Hindlimb muscle (tissue), 1 donor: Measurements from ENCODE around the gene UNC93B1. TPM values are rescaled to one million over a fixed set of nuclear protein-coding genes. Genes with fewer than 3 reads are reported as not detected.
"Not testable (repeated sequence)": the region's sequence is repeated elsewhere in the genome, so short reads cannot be mapped to it uniquely, and the experiment has no call there.

Source experiments
- DNase-seq: peaks from one replicate; pipeline ENCODE4 v3.0.0-alpha.2; 2013
- polyA plus RNA-seq: library from polyadenylated mRNA; unstranded; fragments of 120-200 nt; gene quantifications from one replicate; pipeline ENCODE4 v1.2.1, GENCODE V29; 2013; ENCODE audit not compliant: insufficient read length

UNC93B1 gene
- polyA plus RNA-seq, 1 donor, result 8.1 TPM

DNA sequence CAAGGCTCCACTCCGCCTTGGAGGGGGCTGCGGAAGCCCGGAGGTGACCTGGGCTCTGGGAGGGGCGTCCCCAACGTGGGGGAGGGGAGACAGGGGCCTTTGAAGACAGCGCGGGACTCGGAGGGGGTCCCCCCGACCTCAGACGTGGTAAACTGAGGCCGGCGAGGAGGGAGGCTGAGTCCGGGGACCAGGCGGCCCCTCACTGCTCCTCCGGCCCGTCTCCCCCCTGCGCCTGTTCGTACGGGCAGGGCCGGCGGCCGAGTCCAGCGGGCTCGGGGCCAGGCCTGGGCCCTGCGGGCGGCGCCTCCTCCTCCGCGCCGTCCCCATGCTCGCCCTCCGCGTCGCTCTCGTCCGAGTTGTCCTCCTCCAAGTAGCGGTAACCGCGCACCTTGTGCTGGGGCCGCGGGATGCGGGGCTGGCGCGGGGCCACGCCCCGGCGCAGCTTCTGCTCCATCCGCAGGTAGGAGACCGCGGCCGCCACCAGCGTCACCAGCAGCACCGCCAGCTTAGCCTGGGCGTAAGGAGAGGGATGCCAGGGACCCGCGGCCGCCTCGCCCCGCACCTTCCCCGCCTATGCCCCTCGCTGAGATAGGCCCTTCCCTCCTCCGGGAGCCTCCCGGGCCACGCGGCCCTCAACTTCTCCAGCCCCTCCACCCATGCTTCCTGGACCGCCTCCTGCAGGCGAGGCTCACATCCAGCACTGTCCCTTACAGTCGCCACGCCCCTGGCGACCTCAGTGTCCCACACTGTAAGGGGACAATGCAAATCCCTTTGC lies 12.4 kb downstream of the UNC93B1 start:
- not testable (repeated sequence) for DNase-seq

DNA sequence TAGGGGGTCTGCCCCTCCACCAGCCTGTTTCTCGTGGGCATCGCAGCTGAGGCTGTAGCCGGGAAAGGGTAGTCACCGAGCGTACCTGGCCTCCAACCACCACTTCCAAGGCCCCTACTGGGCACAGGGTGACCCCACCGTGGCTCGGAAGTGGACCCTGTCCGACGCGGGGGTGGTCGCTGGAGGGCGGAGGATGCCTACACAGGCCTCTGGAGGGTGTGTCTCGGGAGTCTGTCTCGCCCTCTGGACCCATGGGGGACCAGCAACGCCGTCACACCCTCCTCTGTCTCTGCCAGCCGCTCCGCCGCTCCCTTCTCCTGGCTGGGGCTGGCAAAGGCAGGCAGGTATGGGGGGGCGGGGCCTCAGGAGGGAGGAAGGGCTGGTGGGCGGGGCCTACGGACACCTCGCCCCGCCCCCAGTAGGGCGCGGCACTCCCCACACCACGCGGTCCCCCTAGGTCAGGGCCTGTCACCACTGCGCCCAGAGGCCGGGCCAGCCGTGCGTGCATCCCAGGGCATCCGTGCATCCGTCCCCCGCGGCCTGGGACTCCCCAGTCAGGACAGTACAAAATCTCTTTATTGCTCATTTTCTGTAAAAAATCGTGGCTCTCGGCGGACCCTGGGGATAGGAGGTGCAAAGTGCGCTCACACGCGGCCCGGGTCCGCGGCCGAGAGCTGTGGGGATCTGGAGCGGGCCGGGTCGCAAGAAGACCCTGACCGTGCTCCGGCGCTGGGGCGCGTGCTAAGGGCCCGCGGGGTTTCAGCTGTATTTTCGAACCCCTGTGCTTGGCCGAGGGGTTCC lies 13.2 kb downstream of the UNC93B1 start:
- DNase-seq, result not testable (repeated sequence)

DNA sequence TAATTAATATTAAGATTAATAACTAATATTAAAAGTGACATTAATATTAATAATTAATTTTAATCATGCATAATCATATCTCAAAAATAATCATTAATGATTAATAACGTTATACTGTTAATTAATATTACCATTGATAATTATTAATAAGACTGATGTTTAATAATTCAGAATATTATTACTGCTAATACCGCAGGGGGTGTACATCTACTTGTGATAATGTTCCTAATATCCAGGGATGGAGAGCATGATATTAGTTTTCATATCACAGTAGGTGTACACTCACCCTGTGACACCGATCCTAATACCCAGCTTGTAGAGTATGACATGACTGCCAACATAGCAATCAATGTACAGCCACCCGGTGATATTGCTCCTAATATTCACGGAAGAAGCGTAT lies 18.6 kb downstream of the UNC93B1 start:
- DNase-seq, result not testable (repeated sequence)

DNA sequence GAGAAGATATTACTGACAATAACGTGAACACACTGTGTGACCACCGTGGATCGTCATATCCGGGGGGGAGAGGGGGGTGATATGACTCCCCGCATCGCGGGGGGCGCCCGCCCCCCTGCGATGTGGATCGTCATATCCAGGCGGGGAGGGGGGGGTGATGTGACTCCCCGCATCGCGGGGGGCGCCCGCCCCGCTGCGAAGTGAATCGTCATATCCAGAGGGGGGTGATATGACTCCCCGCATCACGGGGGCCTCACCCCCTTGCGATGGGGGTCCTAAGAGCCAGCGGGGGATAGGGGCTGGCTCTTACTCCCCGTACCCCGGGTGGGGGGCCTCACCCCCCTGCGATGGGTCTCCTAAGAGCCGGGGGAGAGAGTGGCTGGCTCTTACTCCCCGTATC lies 19.9 kb downstream of the UNC93B1 start:
- DNase-seq, result no peak

DNA sequence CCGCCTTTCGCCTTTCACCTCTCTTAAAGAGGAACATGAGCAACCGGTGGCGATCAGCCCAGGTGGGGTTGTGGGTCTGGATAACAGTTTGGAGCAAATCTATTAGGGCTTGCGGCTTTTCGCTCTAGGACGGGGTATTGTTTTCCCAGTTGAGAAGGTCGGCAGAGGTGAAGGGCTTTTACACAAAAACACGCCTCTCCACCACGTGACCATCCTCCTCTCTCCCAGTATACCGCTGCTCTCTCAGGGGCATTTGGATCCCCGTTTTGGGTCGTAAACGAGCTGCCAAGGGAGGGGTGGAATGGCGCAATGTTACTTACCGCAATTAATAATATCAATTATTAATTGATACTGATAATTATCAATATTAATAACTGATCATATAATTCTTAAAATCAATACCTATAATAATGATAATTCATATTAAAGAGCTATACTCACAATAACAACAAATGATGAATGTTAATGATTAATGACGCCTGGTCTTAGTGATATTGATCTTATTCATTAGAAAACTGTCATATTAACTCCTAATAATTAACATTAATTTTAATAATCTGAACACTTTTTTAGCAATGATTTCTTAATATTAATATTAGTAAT lies 21.5 kb downstream of the UNC93B1 start:
- not testable (repeated sequence) for DNase-seq

DNA sequence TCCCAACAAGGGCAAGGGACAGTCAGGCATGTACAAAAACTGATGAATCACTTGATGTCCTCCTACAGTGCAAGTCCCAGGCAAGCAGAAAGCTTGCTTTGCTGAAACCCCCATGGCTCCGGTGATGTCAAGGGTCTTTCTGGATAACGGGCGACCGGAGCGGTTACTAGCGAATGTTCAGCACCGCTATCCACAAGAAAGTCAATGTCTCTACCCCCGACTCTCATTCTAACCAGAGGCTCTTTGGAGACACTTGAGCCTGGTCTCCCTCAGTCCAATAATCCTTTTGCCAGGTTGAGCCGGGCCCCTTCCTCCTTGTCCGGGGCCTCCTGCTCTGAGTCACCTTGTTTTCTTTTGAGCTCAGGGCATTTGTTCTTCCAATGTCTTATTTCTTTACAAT lies 22.7 kb downstream of the UNC93B1 start:
- DNase-seq, result not testable (repeated sequence)

DNA sequence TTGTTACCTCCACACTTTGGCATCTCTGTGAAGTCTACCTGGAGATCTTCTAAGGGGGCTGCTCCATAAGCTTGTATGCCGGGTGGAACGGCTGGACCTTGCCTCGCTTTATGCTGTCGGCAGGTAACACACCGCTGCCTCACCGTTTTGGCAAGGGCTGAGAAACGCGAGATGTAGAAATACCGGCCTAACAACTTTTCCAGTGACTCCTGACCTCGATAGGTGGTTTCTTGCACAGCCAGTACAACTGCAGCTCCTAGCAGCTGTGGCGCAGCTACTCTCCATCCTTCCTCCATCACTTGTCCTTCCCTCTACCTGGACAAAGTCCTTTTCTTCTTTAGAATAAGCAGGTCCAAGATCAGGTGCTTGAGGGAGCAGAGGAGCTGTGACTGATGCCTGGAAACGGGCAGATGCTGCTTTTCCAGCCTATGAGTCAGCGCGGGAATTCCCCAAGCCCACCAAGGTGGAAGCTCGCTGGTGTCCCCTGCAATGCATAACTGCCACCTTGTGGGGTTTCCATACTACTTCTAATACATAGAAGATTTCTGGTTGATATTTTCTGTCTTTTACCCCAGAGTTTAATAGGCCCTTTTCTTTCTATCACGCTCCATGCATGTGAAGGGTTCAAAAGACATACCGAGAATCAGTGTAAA lies 25.0 kb downstream of the UNC93B1 start:
- not testable (repeated sequence) for DNase-seq

DNA sequence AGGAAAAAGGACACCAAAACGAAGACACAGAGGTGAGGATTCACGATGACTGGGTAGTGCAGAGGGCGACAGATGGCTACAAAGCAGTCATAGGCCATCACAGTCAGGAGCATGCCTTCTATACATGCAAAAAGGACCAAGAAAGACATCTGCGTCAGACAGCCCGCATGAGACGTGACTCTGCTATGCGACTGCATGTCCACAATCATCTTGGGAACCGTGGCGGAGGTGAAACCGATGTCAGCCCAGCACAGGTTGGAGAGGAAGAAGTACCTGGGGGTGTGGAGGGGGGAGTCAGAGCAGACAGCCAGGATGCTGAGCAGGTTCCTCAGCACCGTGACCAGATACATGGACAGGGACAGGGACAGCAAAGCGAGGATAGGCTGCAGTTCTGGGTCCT lies 29.2 kb downstream of the UNC93B1 start:
- DNase-seq, result not testable (repeated sequence)

DNA sequence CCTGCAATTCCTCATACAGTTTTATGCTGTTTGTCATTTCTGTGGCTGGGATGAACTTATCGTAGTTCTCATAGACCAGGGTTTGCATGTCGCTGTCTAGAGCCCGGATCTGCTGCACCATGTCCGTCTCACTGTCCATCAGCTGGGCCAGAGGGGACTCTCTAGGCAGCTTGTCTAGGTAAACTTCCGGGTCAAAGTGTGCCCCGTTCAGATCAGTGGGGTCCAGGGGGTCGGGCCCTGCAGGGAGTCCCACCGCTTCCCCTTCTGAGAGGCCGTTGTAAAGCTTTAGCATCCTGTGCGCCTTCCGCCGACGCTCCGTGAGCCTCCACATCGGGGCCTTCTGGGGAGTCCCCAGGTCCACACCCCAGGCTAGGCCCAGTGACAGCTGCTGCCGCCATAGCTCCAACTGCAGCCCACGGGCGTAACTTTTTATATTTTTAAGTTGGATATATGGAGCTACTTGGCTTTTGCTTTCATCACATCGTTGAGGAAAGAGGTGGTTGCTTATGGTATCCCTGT lies 38.0 kb downstream of the UNC93B1 start:
- not testable (repeated sequence) for DNase-seq

DNA sequence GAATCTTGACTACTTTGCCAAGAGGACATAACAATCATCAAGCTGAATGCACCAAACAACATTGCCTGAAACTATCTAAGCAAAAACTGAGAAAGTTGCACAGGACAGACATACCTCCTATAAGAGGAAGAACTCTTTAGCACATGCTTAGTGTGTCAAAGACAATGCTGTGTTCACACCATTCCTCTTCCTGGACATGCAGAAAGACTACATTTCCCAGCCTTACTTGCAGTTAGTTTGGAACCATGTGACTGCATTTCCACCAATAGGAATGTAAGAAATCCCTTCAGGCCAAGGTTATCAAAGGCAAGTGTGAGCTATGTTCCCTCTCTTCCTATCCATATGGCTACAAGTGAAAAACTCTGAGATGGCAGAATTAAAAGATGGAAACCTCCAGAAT lies 39.2 kb downstream of the UNC93B1 start:
- DNase-seq, result not testable (repeated sequence)

DNA sequence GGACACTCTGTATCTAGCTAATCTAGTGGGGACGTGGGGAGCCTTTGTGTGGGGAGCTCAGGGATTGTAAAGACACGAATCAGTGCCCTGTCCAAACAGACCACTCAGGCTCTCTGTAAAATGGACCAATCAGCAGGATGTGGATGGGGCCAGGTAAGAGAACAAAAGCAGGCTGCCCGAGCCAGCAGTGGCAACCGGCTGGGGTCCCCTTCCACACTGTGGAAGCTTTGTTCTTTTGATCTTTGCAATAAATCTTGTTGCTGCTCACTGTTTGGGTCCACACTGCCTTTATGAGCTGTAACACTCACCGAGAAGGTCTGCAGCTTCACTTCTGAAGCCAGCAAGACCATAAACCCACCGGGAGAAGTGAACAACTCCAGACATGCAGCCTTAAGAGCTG lies 40.0 kb downstream of the UNC93B1 start:
- DNase-seq, result not testable (repeated sequence)

DNA sequence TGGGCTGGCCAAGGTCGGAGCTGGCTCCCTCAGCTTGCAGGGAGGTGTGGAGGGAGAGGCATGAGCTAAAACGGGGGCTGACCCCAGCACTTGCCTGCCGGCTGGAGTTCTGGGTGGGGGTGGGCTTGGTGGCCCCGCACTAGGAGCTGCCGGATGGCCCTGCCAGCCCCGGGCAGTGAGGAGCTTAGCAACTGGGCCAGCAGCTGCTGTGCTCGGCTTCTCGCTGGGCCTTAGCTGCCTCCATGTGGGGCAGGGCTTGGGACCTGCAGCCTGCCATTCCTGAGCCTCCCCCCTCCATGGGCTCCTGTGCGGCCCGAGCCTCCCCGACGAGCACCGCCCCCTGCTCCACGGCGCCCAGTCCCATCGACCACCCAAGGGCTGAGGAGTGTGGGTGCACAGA lies 40.7 kb downstream of the UNC93B1 start:
- DNase-seq, result not testable (repeated sequence)

DNA sequence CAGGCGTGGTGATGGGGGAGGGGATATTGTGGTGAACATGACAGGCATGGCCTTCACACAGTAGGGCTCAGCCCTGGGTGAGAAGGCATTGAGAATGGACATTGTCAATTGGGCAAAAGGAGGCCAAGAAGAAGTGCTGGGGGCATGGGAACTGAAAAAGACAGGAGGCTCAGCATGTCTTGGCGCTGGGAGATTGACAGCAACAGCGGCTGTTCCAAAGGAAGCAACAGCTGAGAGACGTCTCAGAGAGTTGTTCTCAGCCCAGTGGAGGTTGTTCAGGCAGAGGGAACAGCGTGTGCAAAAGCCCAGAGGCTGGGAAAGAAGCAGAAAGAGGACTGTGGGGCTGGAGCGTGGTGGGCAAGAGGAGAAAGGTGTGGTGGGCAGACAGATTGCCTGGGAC lies 47.7 kb downstream of the UNC93B1 start:
- DNase-seq, result not testable (repeated sequence)

DNA sequence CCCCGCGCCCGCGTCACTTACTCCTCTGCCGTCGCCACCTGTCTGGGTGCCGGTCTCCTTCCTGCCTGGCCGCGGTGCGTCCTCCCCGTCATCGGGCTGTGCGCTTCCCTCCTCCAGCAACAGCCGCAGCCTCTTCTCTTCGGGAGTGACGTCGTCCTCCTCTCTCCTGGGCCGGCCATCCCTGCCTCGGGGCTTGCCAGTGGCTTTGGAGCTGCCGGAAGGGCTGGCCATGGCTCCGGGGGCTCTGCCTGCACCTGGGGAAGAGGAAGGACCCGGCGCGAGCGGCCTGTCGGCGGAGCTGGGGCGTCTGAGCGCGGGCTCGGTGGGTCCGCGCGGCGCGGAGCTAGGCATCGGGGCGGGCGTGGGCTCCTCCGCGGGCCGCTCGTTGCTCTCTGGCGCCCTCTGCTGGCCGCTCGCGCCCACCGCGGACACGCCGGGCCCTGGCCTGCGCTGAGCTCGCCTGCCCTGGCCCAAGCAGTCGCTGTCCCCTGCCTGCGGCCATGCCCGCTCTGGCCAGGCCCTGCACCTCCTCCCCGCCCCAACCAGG lies 48.4 kb downstream of the UNC93B1 start:
- DNase-seq, result peak; percentile 86

DNA sequence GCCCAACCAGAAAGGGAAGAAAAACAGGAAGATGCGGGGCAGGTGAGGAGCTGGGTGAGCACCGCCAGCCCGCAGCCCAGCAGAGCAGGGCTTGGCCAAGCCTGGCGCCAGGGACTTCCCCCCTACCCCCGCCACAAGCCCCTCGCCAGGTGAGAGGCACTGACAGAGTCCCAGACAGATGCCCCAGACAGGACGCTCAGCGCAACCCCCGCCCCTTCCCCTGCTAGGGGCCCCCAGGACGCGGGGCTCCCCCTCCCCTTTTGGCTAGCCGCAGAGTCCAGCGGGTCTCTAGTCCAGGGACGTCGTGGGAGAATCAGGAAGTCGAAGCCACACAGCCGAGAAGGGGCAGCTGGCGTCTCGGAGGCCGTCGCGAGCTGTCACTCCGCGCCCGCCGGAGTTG lies 48.9 kb downstream of the UNC93B1 start:
- not testable (repeated sequence) for DNase-seq

DNA sequence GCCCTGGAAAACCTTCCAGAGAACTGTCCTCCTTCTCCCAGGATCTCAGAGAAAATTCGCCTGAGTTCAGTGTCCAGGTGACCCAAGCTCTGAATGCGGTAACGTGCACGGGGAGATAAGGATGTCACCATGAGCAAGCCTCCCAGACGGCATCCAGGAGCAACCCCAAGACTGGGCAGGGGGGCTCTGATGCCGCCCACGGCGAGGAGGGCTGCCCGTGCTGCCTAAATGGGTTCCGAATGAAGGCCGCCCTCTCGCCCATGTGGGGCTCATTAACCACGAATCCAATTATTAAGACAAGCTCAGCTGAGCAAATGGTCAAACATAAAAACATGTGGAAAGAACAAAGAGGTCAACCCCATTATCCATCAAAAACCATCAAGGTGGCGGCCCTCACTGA lies 49.6 kb downstream of the UNC93B1 start:
- DNase-seq, result not testable (repeated sequence)

DNA sequence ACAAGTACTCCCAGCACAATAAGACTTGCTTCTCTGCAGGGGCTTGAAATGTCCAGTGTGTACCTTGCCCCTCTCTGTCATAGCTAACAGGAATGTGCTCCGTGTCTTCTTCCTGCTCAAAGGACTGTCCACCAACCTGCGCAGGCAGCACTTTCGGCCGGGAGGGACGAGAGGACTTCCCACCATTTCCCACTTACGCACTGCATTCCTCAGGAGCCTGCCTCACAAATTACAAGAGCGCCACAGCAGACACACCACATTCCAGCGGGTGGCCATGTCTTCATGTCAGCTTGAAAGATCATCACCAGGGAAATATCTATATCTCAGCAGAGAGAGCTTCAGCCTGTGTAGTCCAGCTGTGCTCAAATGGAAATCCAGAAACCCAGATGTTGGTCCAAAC lies 53.2 kb downstream of the UNC93B1 start:
- not testable (repeated sequence) for DNase-seq

DNA sequence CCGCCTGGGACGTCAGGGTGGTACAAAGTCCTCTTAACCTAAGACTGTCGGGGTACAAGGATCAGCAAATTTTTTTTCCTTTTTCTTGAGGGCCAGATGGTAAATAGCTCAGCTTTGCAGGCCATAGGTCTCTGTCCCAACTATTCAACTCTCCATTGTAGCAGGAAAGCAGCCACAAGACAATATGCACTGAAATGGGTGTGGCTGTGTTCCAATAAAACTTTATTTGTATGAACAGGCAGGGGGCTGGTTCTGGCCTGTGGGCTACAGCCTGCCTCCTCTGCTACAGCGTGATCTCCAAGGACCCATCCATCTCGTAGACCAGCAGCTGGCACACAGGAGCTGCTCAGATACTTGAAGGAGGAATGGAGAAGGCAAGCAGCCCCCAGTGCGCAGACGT lies 56.1 kb downstream of the UNC93B1 start:
- not testable (repeated sequence) for DNase-seq

DNA sequence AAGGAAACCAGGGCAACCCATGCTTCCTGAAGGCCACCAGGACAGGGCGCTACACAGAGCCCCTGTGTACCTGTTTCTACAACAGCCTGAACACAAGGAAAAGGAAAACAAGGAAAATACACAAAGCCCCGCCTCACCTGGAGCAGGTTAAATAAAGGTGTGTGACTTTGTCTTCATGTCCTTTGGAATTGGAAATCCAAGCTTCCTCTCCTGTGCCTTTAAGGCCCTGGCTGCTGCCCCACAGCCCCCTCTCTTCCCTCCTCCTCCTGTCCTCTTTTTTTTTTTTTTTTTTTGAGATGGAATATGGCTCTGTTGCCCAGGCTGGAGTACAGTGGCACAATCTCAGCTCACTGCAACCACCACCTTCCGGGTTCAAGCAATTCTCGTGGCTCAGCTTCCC lies 57.5 kb downstream of the UNC93B1 start:
- DNase-seq, result not testable (repeated sequence)

DNA sequence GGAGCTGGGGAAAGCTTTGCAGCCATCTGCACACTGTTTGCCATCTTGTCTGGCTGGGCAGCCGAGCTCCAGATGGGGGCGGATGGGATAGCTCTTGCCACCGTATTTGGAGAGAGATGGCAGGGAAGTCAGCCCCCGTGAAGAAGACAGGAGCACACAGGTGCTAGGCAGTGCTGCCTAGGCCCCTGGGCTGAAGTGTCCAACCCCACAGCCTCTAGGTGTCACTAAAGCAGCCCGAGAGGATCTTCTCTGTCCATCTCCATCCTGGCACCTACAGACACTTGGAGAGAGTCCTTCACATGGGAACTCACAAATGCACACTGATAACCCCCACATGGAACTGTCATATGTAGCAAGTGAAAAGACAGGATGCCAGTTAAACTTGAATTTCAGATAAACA lies 60.5 kb downstream of the UNC93B1 start:
- not testable (repeated sequence) for DNase-seq
